ENCODE data around the gene IGF2. TPM values are rescaled to one million over a fixed set of nuclear protein-coding genes. Genes with fewer than 3 reads are reported as not detected.

IGF2 gene
- total RNA-seq, 1 experiment from 2014 or later: 5.0 TPM

- no TSS peak for BruUV-seq (replicated peaks)
- Histone ChIP-seq H3K27ac (ENCODE audit: low read length) (peak overlapping the region; percentile 91), H3K9me2 (replicated peaks; ENCODE audit: low read length) (no peaks in the 10 kb centered on the region), H2AFZ (ENCODE audit: low read length) (peak overlapping the region; percentile 72), H3K4me1 (ENCODE audit: insufficient read depth, low read length) (peaks cover 60% of the 10 kb centered on the region), H3K4me2 (ENCODE audit: low read length) (peak overlapping the region; percentile 72), H3K79me2 (ENCODE audit: low read length) (0 out of 2 replicates have a peak, but pooled peaks cover 7% of the 10 kb centered on the region), H3K4me3 (ENCODE audit: low read length) (no peak overlapping the region), H3K9me3 (ENCODE audit: low read length) (no peaks in the 10 kb centered on the region), H3F3A (ENCODE audit: low read length, unreplicated experiment) (no peaks in the 10 kb centered on the region), H3K36me3 (ENCODE audit: low read depth, low read length) (no peaks in the 10 kb centered on the region), H4K20me1 (ENCODE audit: low read length) (no peaks in the 10 kb centered on the region), H3K9ac (ENCODE audit: low read length) (peak overlapping the region; percentile 83), H3K27me3 (ENCODE audit: low read length) (no peaks in the 10 kb centered on the region)
- intact Hi-C loops (cut with micrococcal nuclease): loop anchor here (5.0 kb wide), 1 partner anchor 221 kb away; the partner anchor contains the start of gene TSSC4
- TF ChIP-seq CTCF (conservative IDR thresholded peaks at IDR 0.05; ENCODE audit: low read depth, low read length): no peak
- no peak for TF ChIP-seq EZH2phosphoT487 (IDR thresholded peaks at IDR 0.05; ENCODE audit: borderline replicate concordance, low read length)
- no peak for TF ChIP-seq EZH2 (IDR thresholded peaks at IDR 0.05; ENCODE audit: low read length, unreplicated experiment)
- ChIA-PET CTCF (no interaction called here), POLR2A (ENCODE audit: unreplicated experiment) (no interaction called here)
- ATAC-seq (peak; percentile 56), DNase-seq (peak; percentile 94)
These were observed 41.7 kb upstream of the IGF2 start for GRCh38 chr11:2180789-2181370.

- Histone ChIP-seq H3F3A (ENCODE audit: low read length, unreplicated experiment) (no peaks in the 10 kb centered on the region), H3K36me3 (ENCODE audit: low read depth, low read length) (no peaks in the 10 kb centered on the region), H2AFZ (ENCODE audit: low read length) (peak overlapping the region; percentile 72; the same call in 1 of the 2 replicates), H3K4me1 (ENCODE audit: insufficient read depth, low read length) (peaks cover 65% of the 10 kb centered on the region), H3K27ac (ENCODE audit: low read length) (peak overlapping the region; percentile 91), H3K9me3 (ENCODE audit: low read length) (no peaks in the 10 kb centered on the region), H3K4me3 (ENCODE audit: low read length) (no peak overlapping the region), H4K20me1 (ENCODE audit: low read length) (no peaks in the 10 kb centered on the region), H3K4me2 (ENCODE audit: low read length) (peak overlapping the region; percentile 72), H3K27me3 (ENCODE audit: low read length) (no peaks in the 10 kb centered on the region), H3K9ac (ENCODE audit: low read length) (peak overlapping the region; percentile 83), H3K79me2 (ENCODE audit: low read length) (0 out of 2 replicates have a peak, but pooled peaks cover 7% of the 10 kb centered on the region), H3K9me2 (replicated peaks; ENCODE audit: low read length) (no peaks in the 10 kb centered on the region)
- intact Hi-C loops (cut with micrococcal nuclease): loop anchor here (5.0 kb wide), 1 partner anchor 222 kb away; the partner anchor contains the start of gene TSSC4
- ChIA-PET CTCF (no interaction called here), POLR2A (ENCODE audit: unreplicated experiment) (no interaction called here)
- TSS peak; percentile 90 for BruUV-seq (replicated peaks)
- TF ChIP-seq EZH2 (IDR thresholded peaks at IDR 0.05; ENCODE audit: low read length, unreplicated experiment): no peak
- no peak for TF ChIP-seq CTCF (conservative IDR thresholded peaks at IDR 0.05; ENCODE audit: low read depth, low read length)
- ATAC-seq (no peak), DNase-seq (no peak)
These were observed 41.2 kb upstream of the IGF2 start for GRCh38 chr11:2180347-2180746.

- no peak for DNase-seq
- Histone ChIP-seq H3F3A (ENCODE audit: low read length, unreplicated experiment) (no peaks in the 10 kb centered on the region), H3K79me2 (ENCODE audit: low read length) (0 out of 2 replicates have a peak, but pooled peaks cover 7% of the 10 kb centered on the region), H4K20me1 (ENCODE audit: low read length) (no peaks in the 10 kb centered on the region), H3K36me3 (ENCODE audit: low read depth, low read length) (no peaks in the 10 kb centered on the region), H3K9ac (ENCODE audit: low read length) (peak overlapping the region; percentile 83), H3K4me2 (ENCODE audit: low read length) (peak overlapping the region; percentile 72), H3K4me3 (ENCODE audit: low read length) (no peak overlapping the region), H3K4me1 (ENCODE audit: insufficient read depth, low read length) (peaks cover 68% of the 10 kb centered on the region), H2AFZ (ENCODE audit: low read length) (no peak overlapping the region), H3K9me3 (ENCODE audit: low read length) (no peaks in the 10 kb centered on the region), H3K27ac (ENCODE audit: low read length) (peak overlapping the region; percentile 91), H3K27me3 (ENCODE audit: low read length) (no peaks in the 10 kb centered on the region), H3K9me2 (replicated peaks; ENCODE audit: low read length) (no peaks in the 10 kb centered on the region)
- no TSS peak for BruUV-seq (replicated peaks)
- ChIA-PET POLR2A (ENCODE audit: unreplicated experiment) (no interaction called here), CTCF (no interaction called here)
- TF ChIP-seq EZH2phosphoT487 (IDR thresholded peaks at IDR 0.05; ENCODE audit: borderline replicate concordance, low read length) (no peak), EZH2 (IDR thresholded peaks at IDR 0.05; ENCODE audit: low read length, unreplicated experiment) (no peak), CTCF (conservative IDR thresholded peaks at IDR 0.05; ENCODE audit: low read depth, low read length) (no peak)
- ATAC-seq: no peak
- intact Hi-C loops (cut with micrococcal nuclease): no loop called here
These were observed 40.3 kb upstream of the IGF2 start for GRCh38 chr11:2179516-2179915.

Measured in PC-3 (cell line).